ENCODE measurements around the gene SOX8. TPM values are rescaled to one million over a fixed set of nuclear protein-coding genes. Genes with fewer than 3 reads are reported as not detected.

The SOX8 gene
- total RNA-seq, 1 donor from 2014 or later: 0.98 TPM

DNA sequence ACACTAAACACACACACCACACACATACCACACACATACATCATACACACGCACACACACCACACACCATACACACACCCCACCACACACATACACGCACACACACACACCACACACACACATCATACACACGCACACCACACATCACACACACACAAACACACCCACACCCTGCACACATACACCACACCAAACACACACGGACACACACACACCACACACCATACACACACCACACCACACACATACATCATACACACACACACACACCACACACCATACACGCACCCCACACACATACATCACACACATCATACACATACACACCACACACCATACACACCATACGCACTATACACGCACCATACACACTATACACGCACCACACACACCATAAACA, 3.7 kb upstream of the SOX8 start:
- Mint-ChIP-seq H3K36me3 (ENCODE audit: low read depth, unreplicated experiment) (no peaks in the 10 kb centered on the region), H3K27me3 (ENCODE audit: low read depth, unreplicated experiment) (peaks cover 32% of the 10 kb centered on the region), H3K9me3 (ENCODE audit: unreplicated experiment) (peaks cover 5% of the 10 kb centered on the region), H3K27ac (ENCODE audit: unreplicated experiment) (no peak overlapping the region), H3K4me3 (ENCODE audit: unreplicated experiment) (peak overlapping the region; percentile 42), H3K4me1 (ENCODE audit: low read depth, unreplicated experiment) (no peaks in the 10 kb centered on the region)
- no peak overlapping the region for H3K27ac ChIP-seq (ENCODE audit: low read depth, low read length)
- no peaks in the 10 kb centered on the region for H3K79me2 ChIP-seq (ENCODE audit: insufficient read depth, low read length)
- no peak overlapping the region for H3K4me2 ChIP-seq (ENCODE audit: low read length)
- H3K4me3 ChIP-seq (ENCODE audit: insufficient read depth, low read depth, low read length): no peak overlapping the region
- no peak overlapping the region for H3K9ac ChIP-seq (ENCODE audit: low read length)
- TF ChIP-seq, protein P1, sequence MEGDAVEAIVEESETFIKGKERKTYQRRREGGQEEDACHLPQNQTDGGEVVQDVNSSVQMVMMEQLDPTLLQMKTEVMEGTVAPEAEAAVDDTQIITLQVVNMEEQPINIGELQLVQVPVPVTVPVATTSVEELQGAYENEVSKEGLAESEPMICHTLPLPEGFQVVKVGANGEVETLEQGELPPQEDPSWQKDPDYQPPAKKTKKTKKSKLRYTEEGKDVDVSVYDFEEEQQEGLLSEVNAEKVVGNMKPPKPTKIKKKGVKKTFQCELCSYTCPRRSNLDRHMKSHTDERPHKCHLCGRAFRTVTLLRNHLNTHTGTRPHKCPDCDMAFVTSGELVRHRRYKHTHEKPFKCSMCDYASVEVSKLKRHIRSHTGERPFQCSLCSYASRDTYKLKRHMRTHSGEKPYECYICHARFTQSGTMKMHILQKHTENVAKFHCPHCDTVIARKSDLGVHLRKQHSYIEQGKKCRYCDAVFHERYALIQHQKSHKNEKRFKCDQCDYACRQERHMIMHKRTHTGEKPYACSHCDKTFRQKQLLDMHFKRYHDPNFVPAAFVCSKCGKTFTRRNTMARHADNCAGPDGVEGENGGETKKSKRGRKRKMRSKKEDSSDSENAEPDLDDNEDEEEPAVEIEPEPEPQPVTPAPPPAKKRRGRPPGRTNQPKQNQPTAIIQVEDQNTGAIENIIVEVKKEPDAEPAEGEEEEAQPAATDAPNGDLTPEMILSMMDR (IDR thresholded peaks at IDR 0.05; ENCODE audit: insufficient read depth, low read depth, low read length): no peak
- TF ChIP-seq EZH2 (IDR thresholded peaks at IDR 0.05; ENCODE audit: insufficient read depth, low read length): no peak
- H3K4me1 ChIP-seq (ENCODE audit: insufficient read depth, low read length): no peaks in the 10 kb centered on the region
- H3K27me3 ChIP-seq (ENCODE audit: insufficient read depth, low read length): peaks cover 35% of the 10 kb centered on the region
- H4K20me1 ChIP-seq (ENCODE audit: insufficient read depth, low read length): no peaks in the 10 kb centered on the region
- no peak overlapping the region for H2AFZ ChIP-seq (ENCODE audit: low read depth, low read length)
- H3K9me3 ChIP-seq (ENCODE audit: insufficient read depth, low read depth, low read length): no peaks in the 10 kb centered on the region
- FAIRE-seq (no peak), DNase-seq (ENCODE audit: low read depth) (no peak)
- H3K36me3 ChIP-seq (ENCODE audit: insufficient read depth, low read length): no peaks in the 10 kb centered on the region

DNA sequence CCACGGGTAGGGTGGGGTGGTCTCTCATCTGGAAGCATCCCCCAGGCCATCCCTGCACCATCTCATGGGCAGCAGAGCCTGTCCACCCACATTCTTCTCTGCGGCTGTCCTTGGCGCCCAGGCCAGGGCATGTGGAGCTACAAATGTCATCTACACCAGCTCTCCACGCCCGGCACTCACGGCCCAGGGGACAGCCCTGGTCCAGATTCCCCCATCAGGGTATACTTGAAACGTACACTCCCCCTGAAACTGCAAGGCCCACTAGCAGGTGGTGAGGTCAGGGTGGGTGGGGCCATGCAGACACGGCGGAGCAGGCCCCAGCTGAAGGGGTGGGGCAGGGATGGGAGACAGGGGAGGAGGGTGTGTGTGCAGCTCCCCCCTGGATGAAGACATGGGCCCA, 3.2 kb upstream of the SOX8 start:
- H3K27me3 ChIP-seq (ENCODE audit: insufficient read depth, low read length): peaks cover 37% of the 10 kb centered on the region
- no peak overlapping the region for H3K27ac ChIP-seq (ENCODE audit: low read depth, low read length)
- no peaks in the 10 kb centered on the region for H3K79me2 ChIP-seq (ENCODE audit: insufficient read depth, low read length)
- Mint-ChIP-seq H3K27me3 (ENCODE audit: low read depth, unreplicated experiment) (peaks cover 30% of the 10 kb centered on the region), H3K4me3 (ENCODE audit: unreplicated experiment) (no peak overlapping the region), H3K9me3 (ENCODE audit: unreplicated experiment) (peaks cover 5% of the 10 kb centered on the region), H3K27ac (ENCODE audit: unreplicated experiment) (no peak overlapping the region), H3K4me1 (ENCODE audit: low read depth, unreplicated experiment) (no peaks in the 10 kb centered on the region), H3K36me3 (ENCODE audit: low read depth, unreplicated experiment) (no peaks in the 10 kb centered on the region)
- H4K20me1 ChIP-seq (ENCODE audit: insufficient read depth, low read length): no peaks in the 10 kb centered on the region
- H3K4me3 ChIP-seq (ENCODE audit: insufficient read depth, low read depth, low read length): no peak overlapping the region
- H3K4me2 ChIP-seq (ENCODE audit: low read length): no peak overlapping the region
- TF ChIP-seq, protein P1 (IDR thresholded peaks at IDR 0.05; ENCODE audit: insufficient read depth, low read depth, low read length): no peak
- TF ChIP-seq EZH2 (IDR thresholded peaks at IDR 0.05; ENCODE audit: insufficient read depth, low read length): no peak
- no peak for FAIRE-seq
- no peaks in the 10 kb centered on the region for H3K9me3 ChIP-seq (ENCODE audit: insufficient read depth, low read depth, low read length)
- H2AFZ ChIP-seq (ENCODE audit: low read depth, low read length): no peak overlapping the region
- H3K9ac ChIP-seq (ENCODE audit: low read length): no peak overlapping the region
- H3K4me1 ChIP-seq (ENCODE audit: insufficient read depth, low read length): no peaks in the 10 kb centered on the region
- DNase-seq (ENCODE audit: low read depth): no peak
- H3K36me3 ChIP-seq (ENCODE audit: insufficient read depth, low read length): no peaks in the 10 kb centered on the region

DNA sequence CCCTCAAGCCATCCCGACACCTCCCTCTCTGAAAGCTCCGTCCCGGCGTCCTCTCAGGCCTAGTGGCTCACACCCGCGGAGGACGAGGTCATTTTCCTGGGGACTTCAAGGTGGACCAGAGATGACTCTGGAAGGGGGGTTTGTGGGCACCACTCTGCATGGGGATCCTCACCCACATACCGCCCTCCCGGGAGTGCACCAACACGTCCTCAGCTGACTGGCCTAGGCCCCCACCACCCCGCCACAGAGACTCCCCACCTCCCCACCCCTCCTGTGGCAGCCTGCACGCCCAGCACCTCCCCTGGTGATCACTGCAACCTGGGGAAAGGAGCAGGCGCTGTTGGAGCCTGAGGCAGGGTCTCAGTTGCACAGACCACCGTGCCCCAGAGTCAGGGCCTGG, 2.4 kb upstream of the SOX8 start:
- Histone ChIP-seq H3K36me3 (ENCODE audit: insufficient read depth, low read length) (no peaks in the 10 kb centered on the region), H3K4me1 (ENCODE audit: insufficient read depth, low read length) (no peaks in the 10 kb centered on the region), H3K9ac (ENCODE audit: low read length) (no peak overlapping the region), H4K20me1 (ENCODE audit: insufficient read depth, low read length) (no peaks in the 10 kb centered on the region), H3K9me3 (ENCODE audit: insufficient read depth, low read depth, low read length) (no peaks in the 10 kb centered on the region), H3K4me3 (ENCODE audit: insufficient read depth, low read depth, low read length) (no peak overlapping the region), H3K27me3 (ENCODE audit: insufficient read depth, low read length) (peaks cover 43% of the 10 kb centered on the region), H2AFZ (ENCODE audit: low read depth, low read length) (no peak overlapping the region), H3K27ac (ENCODE audit: low read depth, low read length) (no peak overlapping the region), H3K4me2 (ENCODE audit: low read length) (no peak overlapping the region), H3K79me2 (ENCODE audit: insufficient read depth, low read length) (no peaks in the 10 kb centered on the region)
- no peak for DNase-seq (ENCODE audit: low read depth)
- FAIRE-seq: no peak
- Mint-ChIP-seq H3K4me3 (ENCODE audit: unreplicated experiment) (no peak overlapping the region), H3K4me1 (ENCODE audit: low read depth, unreplicated experiment) (no peaks in the 10 kb centered on the region), H3K27ac (ENCODE audit: unreplicated experiment) (no peak overlapping the region), H3K9me3 (ENCODE audit: unreplicated experiment) (peaks cover 5% of the 10 kb centered on the region), H3K36me3 (ENCODE audit: low read depth, unreplicated experiment) (no peaks in the 10 kb centered on the region), H3K27me3 (ENCODE audit: low read depth, unreplicated experiment) (peaks cover 27% of the 10 kb centered on the region)
- TF ChIP-seq EZH2 (IDR thresholded peaks at IDR 0.05; ENCODE audit: insufficient read depth, low read length): no peak
- TF ChIP-seq, protein P1 (IDR thresholded peaks at IDR 0.05; ENCODE audit: insufficient read depth, low read depth, low read length): no peak
